ENCODE data around the gene CUTA.
"Not testable (repeated sequence)": the region's sequence is repeated elsewhere in the genome, so short reads cannot be mapped to it uniquely, and the experiment has no call there.

Gene CUTA

DNA sequence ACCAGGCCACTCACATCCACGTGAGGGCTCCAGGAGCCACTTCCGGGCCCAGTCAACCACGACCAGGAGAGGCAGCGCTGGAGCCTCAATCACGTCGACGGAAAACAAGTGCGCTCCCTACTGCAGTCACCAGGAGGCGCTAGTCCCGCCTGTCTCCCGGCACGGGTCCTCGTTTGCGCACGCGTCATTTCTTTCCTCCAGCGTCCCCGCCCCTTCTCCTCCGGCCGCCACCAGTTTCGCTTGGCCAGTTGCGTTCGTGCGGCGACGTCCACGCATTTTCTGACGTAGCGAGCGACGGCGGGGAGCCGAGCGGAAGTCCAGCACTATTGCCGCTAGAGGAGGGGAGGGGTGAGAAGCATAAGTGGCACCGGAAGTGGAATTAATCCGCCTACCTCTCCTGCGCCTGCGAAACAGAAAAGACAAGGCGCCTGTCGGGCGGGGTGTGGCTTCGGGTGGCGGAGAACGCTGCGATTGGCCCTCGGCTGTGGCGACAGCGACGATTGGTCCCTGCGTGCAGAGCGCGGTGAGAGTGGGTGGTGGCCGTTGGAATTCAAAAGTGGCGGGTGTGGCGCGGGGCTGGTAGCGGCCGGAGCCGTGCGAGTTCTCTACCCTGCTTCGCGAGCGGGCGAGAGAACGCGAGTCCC is 26.5 kb downstream of the CUTA start, which contains the start of gene KIFC1:
Gene KIFC1 (plus strand): TSS at position 546 of the 644 bp plus-strand sequence. CDS start 163 bp downstream, outside the sequence.
- Histone ChIP-seq H3K4me1 (ENCODE audit: control insufficient read depth in 1 of 2, insufficient read depth in 2 of 2, low read length in 2 of 2) (peaks cover 0 to 7% of the 10 kb centered on the region in 2 donors), H3K27me3 (ENCODE audit: low read depth, low read length) (no peaks in the 10 kb centered on the region), H3K36me3 (ENCODE audit: control insufficient read depth in 1 of 2, insufficient read depth in 2 of 2, low read length in 2 of 2) (no peaks in the 10 kb centered on the region), H3K4me3 (ENCODE audit: low read depth in 1 of 2, low read length in 2 of 2) (peak within 1 kb of the TSS; percentile 67 to 81), H3K27ac (ENCODE audit: low read length) (peak within 1 kb of the TSS; percentile 83), H3K9me3 (ENCODE audit: control insufficient read depth in 1 of 2, low read length in 2 of 2) (no peaks in the 10 kb centered on the region)

- no peaks in the 10 kb centered on the region for H3K36me3 ChIP-seq (ENCODE audit: control insufficient read depth in 1 of 2, insufficient read depth in 2 of 2, low read length in 2 of 2)
- no peaks in the 10 kb centered on the region for H3K27me3 ChIP-seq (ENCODE audit: low read depth, low read length)
- peak overlapping the region; percentile 5 to 30 for H3K4me3 ChIP-seq (ENCODE audit: low read depth in 1 of 2, low read length in 2 of 2)
- peaks cover 0 to 7% of the 10 kb centered on the region in 2 donors for H3K4me1 ChIP-seq (ENCODE audit: control insufficient read depth in 1 of 2, insufficient read depth in 2 of 2, low read length in 2 of 2)
- H3K27ac ChIP-seq (ENCODE audit: low read length), result peak overlapping the region; percentile 83
- no peaks in the 10 kb centered on the region for H3K9me3 ChIP-seq (ENCODE audit: control insufficient read depth in 1 of 2, low read length in 2 of 2)
Observed at GRCh38 chr6:33390767-33391277, 27.1 kb downstream of the CUTA start.

DNA sequence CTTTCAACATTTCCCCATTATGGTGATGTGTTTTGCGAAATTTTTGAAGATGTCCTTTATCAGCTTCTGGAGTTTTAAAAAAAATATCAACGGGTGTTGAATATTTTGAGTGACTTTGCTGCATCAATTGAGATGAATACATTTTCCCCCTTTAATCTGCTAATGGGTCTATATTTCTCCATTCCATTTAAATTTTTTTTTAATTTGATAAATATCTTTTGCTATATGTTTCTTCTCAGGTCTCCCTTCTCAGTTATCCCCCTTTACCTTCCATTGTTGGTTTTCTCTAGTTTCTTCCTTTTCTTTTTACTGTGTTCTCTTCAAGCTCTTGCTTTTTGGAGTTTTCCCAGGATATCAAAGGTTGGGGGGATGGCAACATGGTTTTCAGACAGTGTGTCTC is 27.7 kb downstream of the CUTA start:
- Histone ChIP-seq H3K9me3 (ENCODE audit: control insufficient read depth in 1 of 2, low read length in 2 of 2) (no peaks in the 10 kb centered on the region), H3K27ac (ENCODE audit: low read length) (no peak overlapping the region), H3K4me3 (ENCODE audit: low read depth in 1 of 2, low read length in 2 of 2) (no peak overlapping the region), H3K27me3 (ENCODE audit: low read depth, low read length) (no peaks in the 10 kb centered on the region), H3K36me3 (ENCODE audit: control insufficient read depth in 1 of 2, insufficient read depth in 2 of 2, low read length in 2 of 2) (no peaks in the 10 kb centered on the region), H3K4me1 (ENCODE audit: control insufficient read depth in 1 of 2, insufficient read depth in 2 of 2, low read length in 2 of 2) (peaks cover 0 to 7% of the 10 kb centered on the region in 2 donors)

- Histone ChIP-seq H3K27ac (ENCODE audit: low read length) (no peak overlapping the region), H3K4me3 (ENCODE audit: low read depth in 1 of 2, low read length in 2 of 2) (no peak overlapping the region), H3K36me3 (ENCODE audit: control insufficient read depth in 1 of 2, insufficient read depth in 2 of 2, low read length in 2 of 2) (no peaks in the 10 kb centered on the region), H3K27me3 (ENCODE audit: low read depth, low read length) (no peaks in the 10 kb centered on the region), H3K4me1 (ENCODE audit: control insufficient read depth in 1 of 2, insufficient read depth in 2 of 2, low read length in 2 of 2) (peaks cover 0 to 5% of the 10 kb centered on the region in 2 donors), H3K9me3 (ENCODE audit: control insufficient read depth in 1 of 2, low read length in 2 of 2) (no peaks in the 10 kb centered on the region)
Observed at GRCh38 chr6:33384581-33385020, 33.3 kb downstream of the CUTA start.

DNA sequence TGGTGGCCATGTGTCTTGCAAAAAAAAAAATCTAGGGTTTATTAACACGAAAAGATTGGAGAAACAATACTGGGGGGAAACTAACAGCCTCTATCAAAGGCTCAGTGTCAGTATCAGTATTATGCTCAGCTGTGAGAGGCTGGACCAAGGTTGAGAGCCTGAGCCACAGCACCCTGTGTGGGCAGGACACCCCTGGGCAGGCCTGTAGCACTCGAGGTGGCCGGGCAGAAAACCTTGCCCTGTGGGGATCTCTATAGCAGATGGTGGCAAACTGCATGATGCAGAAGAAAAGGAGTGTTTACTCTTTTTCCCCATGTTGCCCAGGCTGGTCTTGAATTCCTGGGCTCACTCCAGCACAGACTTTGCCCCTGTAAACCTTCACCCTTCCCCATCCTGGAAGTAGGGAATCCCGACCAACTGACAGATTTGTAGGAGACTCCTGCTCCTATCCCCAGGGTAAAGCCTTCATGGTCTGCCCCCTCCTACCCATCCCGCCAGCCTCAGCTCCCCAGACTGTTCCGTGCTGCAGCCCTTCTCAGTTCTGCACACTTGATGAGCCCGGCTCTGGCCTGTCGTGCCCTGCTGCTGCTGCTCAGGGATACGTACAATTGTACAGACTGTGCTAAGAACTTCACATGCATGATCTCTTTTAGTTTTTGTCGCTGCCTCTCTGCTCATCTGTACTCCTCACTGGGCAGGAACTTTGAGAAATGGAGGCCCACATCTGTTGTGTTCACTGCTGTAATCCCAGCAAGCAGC is 34.3 kb downstream of the CUTA start:
- no peaks in the 10 kb centered on the region for H3K27me3 ChIP-seq (ENCODE audit: low read depth, low read length)
- peaks cover 0 to 5% of the 10 kb centered on the region in 2 donors for H3K4me1 ChIP-seq (ENCODE audit: control insufficient read depth in 1 of 2, insufficient read depth in 2 of 2, low read length in 2 of 2)
- no peaks in the 10 kb centered on the region for H3K9me3 ChIP-seq (ENCODE audit: control insufficient read depth in 1 of 2, low read length in 2 of 2)
- no peak overlapping the region for H3K27ac ChIP-seq (ENCODE audit: low read length)
- no peak overlapping the region for H3K4me3 ChIP-seq (ENCODE audit: low read depth in 1 of 2, low read length in 2 of 2)
- no peaks in the 10 kb centered on the region for H3K36me3 ChIP-seq (ENCODE audit: control insufficient read depth in 1 of 2, insufficient read depth in 2 of 2, low read length in 2 of 2)

- Histone ChIP-seq H3K4me1 (ENCODE audit: control insufficient read depth in 1 of 2, insufficient read depth in 2 of 2, low read length in 2 of 2) (peaks cover 0 to 12% of the 10 kb centered on the region in 2 donors), H3K4me3 (ENCODE audit: low read depth in 1 of 2, low read length in 2 of 2) (no peak overlapping the region), H3K27me3 (ENCODE audit: low read depth, low read length) (no peaks in the 10 kb centered on the region), H3K36me3 (ENCODE audit: control insufficient read depth in 1 of 2, insufficient read depth in 2 of 2, low read length in 2 of 2) (no peaks in the 10 kb centered on the region), H3K9me3 (ENCODE audit: control insufficient read depth in 1 of 2, low read length in 2 of 2) (no peaks in the 10 kb centered on the region), H3K27ac (ENCODE audit: low read length) (no peak overlapping the region)
Observed at GRCh38 chr6:33380272-33380981, 37.5 kb downstream of the CUTA start.

DNA sequence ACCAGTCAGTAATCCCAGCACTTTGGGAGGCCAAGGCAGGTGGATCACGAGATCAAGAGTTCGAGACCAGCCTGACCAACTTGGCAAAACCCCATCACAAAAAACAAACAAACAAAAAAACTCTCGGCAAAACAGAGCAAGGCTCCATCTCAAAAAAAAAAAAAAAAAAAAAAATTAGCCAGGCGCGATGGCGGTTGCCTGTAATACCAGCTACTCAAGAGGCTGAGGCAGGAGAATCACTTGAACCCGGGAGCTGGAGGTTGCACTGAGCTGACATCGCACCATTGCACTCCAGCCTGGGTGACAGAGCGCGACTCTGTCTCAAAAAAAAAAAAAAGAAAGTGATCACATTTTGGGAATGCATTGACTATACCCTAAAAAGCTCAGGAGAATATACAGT is 38.7 kb downstream of the CUTA start:
- not testable (repeated sequence) for H3K9me3 ChIP-seq (ENCODE audit: control insufficient read depth in 1 of 2, low read length in 2 of 2)
- peaks cover 0 to 24% of the 10 kb centered on the region in 2 donors for H3K4me1 ChIP-seq (ENCODE audit: control insufficient read depth in 1 of 2, insufficient read depth in 2 of 2, low read length in 2 of 2)

DNA sequence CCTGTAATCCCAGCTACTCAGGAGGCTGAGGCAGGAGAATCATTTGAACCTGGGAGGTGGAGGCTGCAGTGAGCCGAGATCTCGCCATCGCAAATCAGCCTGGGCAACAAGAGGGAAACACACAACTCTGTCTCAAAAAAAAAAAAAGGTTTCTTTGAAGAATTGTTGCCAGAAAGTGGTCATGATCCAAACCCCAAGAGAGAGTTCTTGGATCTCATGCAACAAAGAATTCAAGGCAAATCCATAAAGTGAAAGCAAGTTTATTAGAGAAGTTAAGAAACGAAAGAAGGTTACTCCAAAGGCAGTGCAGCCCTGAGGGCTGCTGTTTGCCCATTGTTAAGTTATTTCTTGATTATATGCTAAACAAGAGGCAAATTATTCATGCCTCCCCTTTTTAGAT is 40.7 kb downstream of the CUTA start:
- no peaks in the 10 kb centered on the region for H3K9me3 ChIP-seq (ENCODE audit: control insufficient read depth in 1 of 2, low read length in 2 of 2)
- H3K27me3 ChIP-seq (ENCODE audit: low read depth, low read length), result no peaks in the 10 kb centered on the region
- no peak overlapping the region for H3K27ac ChIP-seq (ENCODE audit: low read length)
- no peak overlapping the region for H3K4me3 ChIP-seq (ENCODE audit: low read depth in 1 of 2, low read length in 2 of 2)
- no peaks in the 10 kb centered on the region for H3K36me3 ChIP-seq (ENCODE audit: control insufficient read depth in 1 of 2, insufficient read depth in 2 of 2, low read length in 2 of 2)
- H3K4me1 ChIP-seq (ENCODE audit: control insufficient read depth in 1 of 2, insufficient read depth in 2 of 2, low read length in 2 of 2), result peaks cover 0 to 20% of the 10 kb centered on the region in 2 donors

More for the DNA sequence above, 38.7 kb downstream of the CUTA start:
- not testable (repeated sequence) for H3K36me3 ChIP-seq (ENCODE audit: control insufficient read depth in 1 of 2, insufficient read depth in 2 of 2, low read length in 2 of 2); H3K4me3 ChIP-seq (ENCODE audit: low read depth in 1 of 2, low read length in 2 of 2); H3K27me3 ChIP-seq (ENCODE audit: low read depth, low read length); H3K27ac ChIP-seq (ENCODE audit: low read length)

GRCh38 chr6:33375143-33375671 is 42.7 kb downstream of the CUTA start:
- Histone ChIP-seq H3K4me3 (ENCODE audit: low read depth in 1 of 2, low read length in 2 of 2) (no peak overlapping the region), H3K36me3 (ENCODE audit: control insufficient read depth in 1 of 2, insufficient read depth in 2 of 2, low read length in 2 of 2) (no peaks in the 10 kb centered on the region), H3K27me3 (ENCODE audit: low read depth, low read length) (no peaks in the 10 kb centered on the region), H3K9me3 (ENCODE audit: control insufficient read depth in 1 of 2, low read length in 2 of 2) (no peaks in the 10 kb centered on the region), H3K4me1 (ENCODE audit: control insufficient read depth in 1 of 2, insufficient read depth in 2 of 2, low read length in 2 of 2) (peaks cover 0 to 20% of the 10 kb centered on the region in 2 donors), H3K27ac (ENCODE audit: low read length) (no peak overlapping the region)

GRCh38 chr6:33373960-33374910 is 43.7 kb downstream of the CUTA start:
- H3K27ac ChIP-seq (ENCODE audit: low read length), result no peak overlapping the region

More at GRCh38 chr6:33373960-33374910, 43.7 kb downstream of the CUTA start:
- H3K36me3 ChIP-seq (ENCODE audit: control insufficient read depth in 1 of 2, insufficient read depth in 2 of 2, low read length in 2 of 2), result no peaks in the 10 kb centered on the region
- no peaks in the 10 kb centered on the region for H3K27me3 ChIP-seq (ENCODE audit: low read depth, low read length)
- H3K4me1 ChIP-seq (ENCODE audit: control insufficient read depth in 1 of 2, insufficient read depth in 2 of 2, low read length in 2 of 2), result peaks cover 0 to 20% of the 10 kb centered on the region in 2 donors
- no peaks in the 10 kb centered on the region for H3K9me3 ChIP-seq (ENCODE audit: control insufficient read depth in 1 of 2, low read length in 2 of 2)
- H3K4me3 ChIP-seq (ENCODE audit: low read depth in 1 of 2, low read length in 2 of 2), result no peak overlapping the region

All from muscle layer of duodenum (tissue), 2 donors.